Endodermal cell (in vitro differentiated cells): ENCODE results near the gene BCAR1. TPM values are rescaled to one million over a fixed set of nuclear protein-coding genes. Genes with fewer than 3 reads are reported as not detected.
A peak's percentile ranks its signal among the peaks of the same experiment; 100 is the strongest.

Source experiments
- DNase-seq: peaks from one replicate; pipeline ENCODE4 v3.0.0-alpha.2; 2017
- H3K27ac ChIP-seq: 2 replicates; pipeline ENCODE4 v1.5.1; 2013; ENCODE audit warnings: mild to moderate bottlenecking, low read depth, low read length, moderate library complexity
- H3K27me3 ChIP-seq: 2 replicates; pipeline ENCODE4 v1.6.1; 2013; ENCODE audit warnings: mild to moderate bottlenecking, low read length, moderate library complexity; ENCODE audit not compliant: insufficient read depth, control insufficient read depth, poor library complexity, severe bottlenecking
- H3K36me3 ChIP-seq: 2 replicates; pipeline ENCODE4 v1.7.0; 2013; ENCODE audit warnings: mild to moderate bottlenecking, low read length, moderate library complexity; ENCODE audit not compliant: control insufficient read depth, insufficient read depth
- H3K4me1 ChIP-seq: one replicate; pipeline ENCODE4 v1.7.0; 2013; ENCODE audit warnings: low read length; ENCODE audit not compliant: control insufficient read depth, insufficient read depth
- H3K4me3 ChIP-seq: 2 replicates; pipeline ENCODE4 v1.5.1; 2013; ENCODE audit warnings: mild to moderate bottlenecking, low read length, moderate library complexity
- H3K9ac ChIP-seq: 2 replicates; pipeline ENCODE4 v1.6.1; 2013; ENCODE audit warnings: mild to moderate bottlenecking, low read length, moderate library complexity; ENCODE audit not compliant: poor library complexity, severe bottlenecking; ENCODE audit errors: extremely low read depth
- H3K9me3 ChIP-seq: 2 replicates; pipeline ENCODE4 v1.6.1; 2013; ENCODE audit warnings: mild to moderate bottlenecking, low read length, moderate library complexity; ENCODE audit not compliant: control insufficient read depth
- H3K27ac Mint-ChIP-seq: 2 replicates; pipeline ENCODE4 v1.8.0; 2020; ENCODE audit warnings: mixed read lengths
- H3K27me3 Mint-ChIP-seq: 2 replicates; pipeline ENCODE4 v1.8.0; 2021; ENCODE audit warnings: mild to moderate bottlenecking, mixed read lengths; ENCODE audit not compliant: insufficient read depth
- H3K36me3 Mint-ChIP-seq: 2 replicates; pipeline ENCODE4 v1.8.0; 2020; ENCODE audit warnings: low read depth, mixed read lengths
- H3K4me1 Mint-ChIP-seq: 2 replicates; pipeline ENCODE4 v1.8.0; 2020; ENCODE audit warnings: mixed read lengths
- H3K4me3 Mint-ChIP-seq: 2 replicates; pipeline ENCODE4 v1.8.0; 2020; ENCODE audit warnings: mild to moderate bottlenecking, moderate library complexity, mixed read lengths
- H3K9me3 Mint-ChIP-seq: 2 replicates; pipeline ENCODE4 v1.8.0; 2020; ENCODE audit warnings: mild to moderate bottlenecking, mixed read lengths
- WGBS, 2 experiments: methylation state at CpG; one replicate each; pipeline versions ENCODE4 v1.1.5 to v1.1.7; 2013; ENCODE audit warnings: missing lambda C conversion rate in 2 of 2, mixed read lengths in 1 of 2; ENCODE audit not compliant: insufficient coverage in 1 of 2, insufficient read length in 1 of 2; 5-methylcytosine and 5-hydroxymethylcytosine counted together
- total RNA-seq, 2 donors: library from RNA; stranded (reverse); fragmentation: NEBNext Ultra II Directional in 1 of 2; extraction: Animal tissue kit (Norgen Biotek cat#: 25700) in 1 of 2; gene quantifications; 2 replicates in 1 of 2; 3 replicates in 1 of 2; pipeline ENCODE4 v1.2.1, GENCODE V29; 2021
- TF ChIP-seq, protein P1 (sequence below): fragments of 200-600 bp; sonication (generic); conservative IDR thresholded peaks from 2 replicates; pipeline ENCODE4 v1.5.0; 2021; ENCODE audit warnings: antibody characterized with exemption, mild to moderate bottlenecking

The BCAR1 gene
- total RNA-seq, 2 donors from 2014 or later = 56.2 to 74.3 TPM

DNA sequence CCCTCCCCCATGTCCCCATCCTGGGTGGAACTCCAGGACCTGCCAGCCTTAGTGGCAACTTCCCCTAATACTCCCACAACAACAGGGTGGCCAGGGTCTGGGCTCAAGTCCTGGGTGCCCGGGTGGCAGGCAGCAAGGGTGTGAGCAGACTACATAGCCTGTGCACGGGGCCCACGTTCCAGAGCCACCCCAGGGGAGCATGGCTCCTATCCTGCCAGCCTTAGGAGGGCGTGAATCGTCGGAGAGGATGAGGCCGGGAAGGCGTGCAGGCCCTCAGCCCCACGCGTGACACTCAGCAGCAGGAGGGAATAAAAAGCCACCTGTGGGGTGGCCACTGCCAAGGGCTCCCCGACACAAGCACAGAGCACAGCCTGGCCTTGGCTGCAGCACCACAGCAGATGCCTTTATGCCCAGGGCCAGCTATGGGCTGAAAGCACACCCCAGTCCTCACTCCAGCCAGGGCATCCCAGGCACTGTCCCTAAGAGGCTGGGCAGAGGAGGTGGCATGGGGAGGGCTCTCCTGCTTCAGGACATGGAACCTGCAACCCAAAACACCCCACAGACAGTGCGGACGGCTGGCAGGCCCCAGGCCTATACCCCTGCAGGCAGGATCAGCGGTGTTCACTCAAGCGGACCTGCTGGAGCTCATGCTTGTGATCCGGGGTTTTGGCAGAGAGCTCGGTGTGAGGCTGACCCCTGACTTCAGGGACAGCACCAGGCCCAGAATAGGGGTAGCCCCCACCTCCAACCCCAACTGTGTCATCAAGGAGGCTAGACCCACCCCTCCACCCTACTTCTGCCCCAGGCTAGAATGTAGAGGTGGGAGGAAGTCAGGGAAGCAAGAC lies 2.7 kb downstream of the BCAR1 start:
- H3K9ac ChIP-seq = no peak overlapping the region
- H3K9me3 ChIP-seq = no peaks in the 10 kb centered on the region
- DNase-seq = no peak
- Mint-ChIP-seq H3K4me3 (no peak overlapping the region), H3K4me1 (peaks cover 29% of the 10 kb centered on the region), H3K9me3 (no peaks in the 10 kb centered on the region), H3K36me3 (no peaks in the 10 kb centered on the region), H3K27me3 (no peaks in the 10 kb centered on the region), H3K27ac (peak overlapping the region; percentile 75)
- no peaks in the 10 kb centered on the region for H3K36me3 ChIP-seq
- H3K27ac ChIP-seq = no peak overlapping the region
- H3K4me3 ChIP-seq = no peak overlapping the region
- TF ChIP-seq, protein P1, sequence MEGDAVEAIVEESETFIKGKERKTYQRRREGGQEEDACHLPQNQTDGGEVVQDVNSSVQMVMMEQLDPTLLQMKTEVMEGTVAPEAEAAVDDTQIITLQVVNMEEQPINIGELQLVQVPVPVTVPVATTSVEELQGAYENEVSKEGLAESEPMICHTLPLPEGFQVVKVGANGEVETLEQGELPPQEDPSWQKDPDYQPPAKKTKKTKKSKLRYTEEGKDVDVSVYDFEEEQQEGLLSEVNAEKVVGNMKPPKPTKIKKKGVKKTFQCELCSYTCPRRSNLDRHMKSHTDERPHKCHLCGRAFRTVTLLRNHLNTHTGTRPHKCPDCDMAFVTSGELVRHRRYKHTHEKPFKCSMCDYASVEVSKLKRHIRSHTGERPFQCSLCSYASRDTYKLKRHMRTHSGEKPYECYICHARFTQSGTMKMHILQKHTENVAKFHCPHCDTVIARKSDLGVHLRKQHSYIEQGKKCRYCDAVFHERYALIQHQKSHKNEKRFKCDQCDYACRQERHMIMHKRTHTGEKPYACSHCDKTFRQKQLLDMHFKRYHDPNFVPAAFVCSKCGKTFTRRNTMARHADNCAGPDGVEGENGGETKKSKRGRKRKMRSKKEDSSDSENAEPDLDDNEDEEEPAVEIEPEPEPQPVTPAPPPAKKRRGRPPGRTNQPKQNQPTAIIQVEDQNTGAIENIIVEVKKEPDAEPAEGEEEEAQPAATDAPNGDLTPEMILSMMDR = no peak
- H3K4me1 ChIP-seq = peaks cover 25% of the 10 kb centered on the region
- WGBS, 2 experiments = 91 to 94% methylated on average over 12 to 17 of the region's 17 CpGs
- H3K27me3 ChIP-seq = no peaks in the 10 kb centered on the region

- H3K27ac Mint-ChIP-seq = peak overlapping the region; percentile 75
- no peaks in the 10 kb centered on the region for H3K27me3 Mint-ChIP-seq
- TF ChIP-seq, protein P1 = no peak
- H3K9me3 Mint-ChIP-seq = no peaks in the 10 kb centered on the region
- H3K4me3 Mint-ChIP-seq = peak overlapping the region; percentile 8
- H3K27me3 ChIP-seq = no peaks in the 10 kb centered on the region
- no peak overlapping the region for H3K9ac ChIP-seq
- no peak overlapping the region for H3K27ac ChIP-seq
- H3K9me3 ChIP-seq = no peaks in the 10 kb centered on the region
- H3K4me1 Mint-ChIP-seq = peaks cover 26% of the 10 kb centered on the region
- no peak overlapping the region for H3K4me3 ChIP-seq
- H3K36me3 Mint-ChIP-seq = peaks cover 6% of the 10 kb centered on the region
- H3K36me3 ChIP-seq = no peaks in the 10 kb centered on the region
- peaks cover 20% of the 10 kb centered on the region for H3K4me1 ChIP-seq
- 92 to 97% methylated on average over 10 to 13 of the region's 13 CpGs for WGBS, 2 experiments
- no peak for DNase-seq
These were observed 3.3 kb downstream of the BCAR1 start for GRCh38 chr16:75248142-75248535.

- WGBS, 2 experiments = 92 to 94% methylated on average over 8 to 13 of the region's 13 CpGs
- no peaks in the 10 kb centered on the region for H3K27me3 Mint-ChIP-seq
- Histone ChIP-seq H3K4me1 (peaks cover 12% of the 10 kb centered on the region), H3K36me3 (no peaks in the 10 kb centered on the region), H3K4me3 (no peak overlapping the region), H3K9me3 (no peaks in the 10 kb centered on the region), H3K27me3 (no peaks in the 10 kb centered on the region), H3K27ac (no peak overlapping the region), H3K9ac (no peak overlapping the region)
- no peak for DNase-seq
- peaks cover 25% of the 10 kb centered on the region for H3K4me1 Mint-ChIP-seq
- H3K4me3 Mint-ChIP-seq = no peak overlapping the region
- TF ChIP-seq, protein P1 = no peak
- no peaks in the 10 kb centered on the region for H3K9me3 Mint-ChIP-seq
- H3K27ac Mint-ChIP-seq = peak overlapping the region; percentile 89
- peaks cover 14% of the 10 kb centered on the region for H3K36me3 Mint-ChIP-seq
These were observed 4.2 kb downstream of the BCAR1 start for GRCh38 chr16:75247249-75247648.
